CD4-positive, alpha-beta T cell treated with Interferon alpha-2 for 1 hour (primary cell): ENCODE data around the gene LPCAT1.
"Not testable (repeated sequence)": the region's sequence is repeated elsewhere in the genome, so short reads cannot be mapped to it uniquely, and the experiment has no call there.

Experiments
- DNase-seq, 2 donors: peaks; one replicate each; pipeline ENCODE4 v3.0.0-alpha.2; 2020 to 2022

Gene LPCAT1

DNA sequence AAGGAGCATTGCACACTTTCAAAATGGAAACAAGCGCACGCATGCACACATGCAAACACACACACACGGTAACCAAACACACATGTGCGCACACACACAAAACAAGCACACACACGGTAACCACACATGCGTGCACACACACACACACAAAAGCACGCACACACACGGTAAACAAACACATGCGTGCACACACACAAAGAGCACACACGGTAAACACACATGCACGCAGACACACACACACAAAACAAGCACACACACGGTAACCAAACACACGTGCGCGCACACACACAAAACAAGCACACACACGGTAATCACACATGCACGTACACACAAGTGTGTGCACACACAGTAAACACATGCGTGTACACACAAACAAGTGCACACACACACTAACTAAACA is 59.2 kb downstream of the LPCAT1 start:
- no peak for DNase-seq

DNA sequence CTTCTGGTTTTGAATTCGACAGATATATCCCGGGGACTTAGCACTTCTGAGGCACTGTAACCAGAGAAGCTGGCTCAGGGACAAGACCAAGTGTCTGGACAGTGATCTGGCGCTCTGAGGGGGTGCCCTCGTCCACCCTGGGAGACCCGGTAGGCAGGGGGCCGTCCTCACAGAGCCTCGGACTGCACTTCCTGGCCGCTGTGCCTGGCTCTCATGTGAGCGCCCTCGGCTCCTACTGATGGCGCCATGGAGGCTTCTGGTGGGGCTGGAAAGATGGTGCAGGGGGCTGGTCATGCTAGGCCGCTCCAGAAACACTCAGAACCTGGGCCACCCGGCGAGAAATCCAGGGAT is 59.7 kb downstream of the LPCAT1 start:
- DNase-seq = no peak

DNA sequence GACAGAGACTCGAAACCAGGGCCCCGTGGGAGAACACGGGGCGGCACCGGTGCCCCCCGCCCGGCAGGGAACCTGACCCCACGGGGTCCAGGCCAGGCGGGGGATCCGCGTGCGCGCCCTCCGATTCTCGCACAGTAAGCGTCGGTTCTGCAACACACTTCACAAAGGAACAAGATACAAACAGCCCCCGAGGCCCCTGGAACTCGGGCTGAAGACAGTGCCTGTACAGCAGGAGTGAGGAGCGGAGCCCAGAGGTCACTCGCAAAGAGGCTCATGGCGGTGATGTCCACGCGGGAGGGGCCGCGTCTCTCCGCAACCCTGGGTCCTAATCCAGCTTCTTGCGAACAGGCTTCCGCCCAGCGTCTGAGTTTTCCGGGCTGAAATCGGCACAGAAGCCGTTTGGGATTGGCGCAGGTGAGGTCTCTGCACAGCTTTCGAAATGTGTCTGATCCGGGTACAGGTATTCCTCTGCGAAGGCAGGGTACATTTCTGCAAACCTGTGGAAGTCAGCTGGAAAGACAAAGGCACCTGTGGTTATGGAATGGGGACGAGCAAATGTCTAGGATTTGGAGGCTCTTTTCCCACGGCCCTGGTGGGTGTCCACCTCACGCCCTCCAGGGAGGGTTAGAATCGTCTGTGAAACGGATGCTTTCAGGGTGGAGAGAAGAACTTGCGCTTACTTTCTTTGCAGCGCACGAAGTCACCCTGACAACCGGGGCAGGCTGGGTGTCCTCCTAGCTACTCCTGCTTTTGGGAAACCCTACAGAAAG is 60.2 kb downstream of the LPCAT1 start:
- no peak for DNase-seq

DNA sequence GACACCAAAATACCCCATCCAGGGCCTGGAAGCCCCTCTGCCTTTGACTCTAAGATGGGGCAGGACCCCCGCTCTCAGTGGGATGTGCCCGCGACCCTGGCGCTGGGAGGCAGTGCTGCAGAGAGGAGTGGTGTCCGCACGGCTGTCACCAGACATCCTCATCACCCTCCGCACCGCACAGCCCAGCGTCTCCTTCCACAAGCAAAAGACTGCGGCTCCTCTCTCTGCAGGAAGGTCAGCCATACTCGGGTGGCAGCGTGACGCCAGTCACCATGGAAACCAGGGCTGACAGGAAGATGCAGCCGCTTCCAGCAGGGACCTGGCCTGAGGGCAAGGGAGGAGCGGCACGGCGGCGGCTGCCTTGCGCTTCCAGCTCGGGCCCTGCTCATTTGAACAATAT is 61.4 kb downstream of the LPCAT1 start:
- no peak for DNase-seq

DNA sequence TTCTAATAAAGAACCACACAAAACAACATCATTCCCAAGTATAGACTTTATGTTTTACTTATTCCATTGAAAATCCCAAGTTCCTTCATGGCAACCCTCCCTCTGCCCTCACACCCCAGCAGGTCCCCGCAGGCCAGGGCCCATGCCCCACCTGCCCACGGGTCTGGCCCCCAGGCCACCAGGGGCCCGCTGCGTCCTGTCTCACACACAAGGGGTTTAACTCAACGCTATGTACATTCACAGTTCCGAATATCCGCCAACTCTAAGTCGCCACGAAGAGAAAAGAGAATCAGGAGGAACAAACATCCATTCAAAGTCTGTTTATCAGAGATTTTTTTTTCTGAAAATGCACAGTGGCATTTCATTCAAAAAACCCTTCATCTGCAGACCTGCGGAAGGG is 62.4 kb downstream of the LPCAT1 start:
- DNase-seq = no peak

DNA sequence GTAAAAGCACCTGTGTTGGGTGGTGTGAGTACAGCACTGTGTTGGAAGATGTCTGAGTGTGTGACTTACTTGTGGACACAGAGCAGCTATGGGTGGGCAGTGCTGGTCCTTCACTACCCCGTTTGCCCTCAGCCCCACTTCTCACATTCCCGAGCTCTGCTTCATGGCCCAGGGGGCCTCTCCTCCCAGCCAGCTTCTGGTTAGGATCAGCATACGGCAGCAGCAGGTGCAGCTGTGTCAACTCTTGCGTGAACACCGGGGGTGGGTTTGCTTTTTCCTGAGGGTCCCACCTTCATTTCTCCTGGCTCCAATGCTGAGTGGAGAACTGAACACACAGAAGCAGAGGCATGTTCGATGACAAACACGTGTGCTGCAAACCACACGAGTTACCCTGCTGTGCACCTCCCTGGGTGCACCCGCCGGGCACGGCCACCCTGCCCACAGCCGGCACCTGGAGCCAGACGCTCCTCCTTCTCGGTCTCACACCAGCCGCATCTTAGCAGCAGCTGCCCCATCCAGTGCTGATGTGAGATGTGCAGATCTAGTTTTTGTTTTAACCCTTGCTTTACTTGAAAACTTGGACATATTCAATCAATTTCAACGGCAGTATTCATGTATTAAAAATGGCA is 63.6 kb downstream of the LPCAT1 start:
- DNase-seq = no peak

DNA sequence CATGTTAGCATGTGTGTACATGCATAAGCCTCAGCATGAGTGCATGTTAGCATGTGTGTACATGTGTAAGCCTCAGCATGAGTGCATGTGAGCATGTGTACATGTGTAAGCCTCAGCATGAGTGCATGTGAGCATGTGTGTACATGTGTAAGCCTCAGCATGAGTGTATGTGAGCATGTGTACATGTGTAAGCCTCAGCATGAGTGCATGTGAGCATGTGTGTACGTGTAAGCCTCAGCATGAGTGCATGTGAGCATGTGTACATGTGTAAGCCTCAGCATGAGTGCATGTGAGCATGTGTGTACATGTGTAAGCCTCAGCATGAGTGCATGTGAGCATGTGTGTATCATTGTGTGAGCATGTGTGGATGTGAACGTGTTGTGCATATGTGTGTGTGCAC is 64.3 kb downstream of the LPCAT1 start:
- not testable (repeated sequence) for DNase-seq

DNA sequence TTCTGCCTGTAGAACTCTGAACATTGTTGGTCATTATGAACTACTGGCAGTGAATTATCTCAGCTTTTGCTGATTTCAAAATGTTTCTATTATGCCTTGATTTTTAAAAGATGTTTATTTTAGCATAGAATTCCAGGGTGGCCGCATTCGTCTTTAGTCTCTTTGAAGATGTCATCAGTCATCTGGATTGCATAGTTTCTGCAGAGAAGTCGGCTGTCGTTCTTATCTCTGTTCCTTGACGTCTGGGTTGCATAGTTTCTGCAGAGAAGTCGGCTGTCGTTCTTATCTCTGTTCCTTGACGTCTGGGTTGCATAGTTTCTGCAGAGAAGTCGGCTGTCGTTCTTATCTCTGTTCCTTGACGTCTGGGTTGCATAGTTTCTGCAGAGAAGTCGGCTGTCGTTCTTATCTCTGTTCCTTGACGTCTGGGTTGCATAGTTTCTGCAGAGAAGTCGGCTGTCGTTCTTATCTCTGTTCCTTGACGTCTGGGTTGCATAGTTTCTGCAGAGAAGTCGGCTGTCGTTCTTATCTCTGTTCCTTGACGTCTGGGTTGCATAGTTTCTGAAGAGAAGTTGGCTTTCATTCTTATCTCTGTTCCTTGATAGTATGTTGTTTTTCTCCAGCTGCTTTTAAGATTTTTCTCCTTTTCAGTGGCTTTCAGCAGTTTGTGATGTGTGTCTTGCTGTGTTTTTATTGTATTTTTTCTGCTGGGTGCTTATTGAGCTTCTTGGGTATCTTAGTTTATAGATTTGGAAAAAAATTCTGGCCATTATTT is 67.5 kb downstream of the LPCAT1 start:
- not testable (repeated sequence) for DNase-seq

DNA sequence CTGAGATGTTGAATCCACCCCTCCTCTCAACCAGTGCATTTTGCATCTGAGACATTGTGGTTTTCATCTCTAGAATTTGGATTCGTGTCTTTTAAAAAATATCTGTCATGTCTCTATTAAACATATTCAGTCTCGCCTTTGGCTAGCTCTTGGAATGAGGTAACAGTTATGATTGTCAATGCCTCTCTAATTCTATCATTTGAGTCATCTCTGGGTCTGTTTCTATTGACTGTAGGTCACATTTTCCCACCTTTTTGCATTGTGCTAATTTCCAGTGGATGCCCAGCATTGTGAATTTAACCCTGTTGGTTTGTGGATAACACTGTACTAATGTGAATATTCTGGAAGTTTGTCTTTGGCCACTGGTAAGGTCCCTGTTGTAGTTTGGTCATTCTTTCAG is 70.1 kb downstream of the LPCAT1 start:
- DNase-seq = no peak

DNA sequence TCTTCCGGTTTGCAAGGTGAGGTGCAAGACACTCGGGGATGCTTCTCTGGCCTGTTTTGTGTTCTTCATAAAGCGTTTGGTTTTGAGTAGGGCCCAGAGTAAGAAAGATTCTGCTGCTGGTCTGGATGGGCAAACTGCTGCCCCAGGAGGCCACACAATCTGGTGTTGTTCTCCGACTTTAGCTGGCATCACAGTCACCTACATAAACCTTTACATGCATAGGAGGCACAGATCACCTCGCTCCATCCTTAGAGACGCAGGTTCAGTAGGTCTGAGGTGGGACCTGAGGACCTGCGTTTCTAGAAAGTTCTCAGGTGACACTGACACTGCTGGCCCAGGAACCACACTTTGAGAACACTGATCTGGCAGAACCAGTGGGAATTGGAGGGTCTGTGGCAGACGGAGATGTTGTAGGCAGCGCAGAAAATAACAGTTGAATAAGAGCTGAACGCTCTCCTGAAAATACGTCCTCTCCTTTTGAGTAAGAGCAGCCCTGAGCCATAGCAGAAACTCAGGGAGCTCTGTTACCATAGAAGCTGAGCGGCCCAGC is 74.6 kb downstream of the LPCAT1 start:
- no peak for DNase-seq

DNA sequence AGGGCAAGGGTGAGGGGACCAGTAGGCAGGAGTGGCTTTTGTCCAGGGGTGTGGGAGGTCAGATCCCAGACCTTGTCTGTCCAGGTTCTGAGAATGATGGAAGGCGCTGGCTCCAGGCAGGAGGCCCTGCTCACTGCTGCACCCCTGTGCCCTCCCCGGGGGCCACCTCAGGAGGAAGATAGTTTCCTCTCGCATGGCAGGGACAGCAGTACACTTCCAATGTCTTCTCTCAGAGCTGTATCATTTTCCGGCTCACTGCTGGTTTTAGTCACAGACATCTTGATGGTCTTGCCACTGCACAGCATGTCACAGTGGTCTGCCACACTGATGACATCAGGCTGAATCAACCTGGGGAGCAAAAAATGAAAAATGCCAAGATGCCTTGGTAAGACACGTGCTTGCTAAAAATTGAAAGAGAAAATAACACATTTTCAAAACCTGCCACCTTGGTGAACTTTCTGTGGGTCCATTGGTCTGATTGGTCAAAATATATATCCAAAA is 75.2 kb downstream of the LPCAT1 start:
- DNase-seq = peak in 1 of 2 donors; percentile 16

DNA sequence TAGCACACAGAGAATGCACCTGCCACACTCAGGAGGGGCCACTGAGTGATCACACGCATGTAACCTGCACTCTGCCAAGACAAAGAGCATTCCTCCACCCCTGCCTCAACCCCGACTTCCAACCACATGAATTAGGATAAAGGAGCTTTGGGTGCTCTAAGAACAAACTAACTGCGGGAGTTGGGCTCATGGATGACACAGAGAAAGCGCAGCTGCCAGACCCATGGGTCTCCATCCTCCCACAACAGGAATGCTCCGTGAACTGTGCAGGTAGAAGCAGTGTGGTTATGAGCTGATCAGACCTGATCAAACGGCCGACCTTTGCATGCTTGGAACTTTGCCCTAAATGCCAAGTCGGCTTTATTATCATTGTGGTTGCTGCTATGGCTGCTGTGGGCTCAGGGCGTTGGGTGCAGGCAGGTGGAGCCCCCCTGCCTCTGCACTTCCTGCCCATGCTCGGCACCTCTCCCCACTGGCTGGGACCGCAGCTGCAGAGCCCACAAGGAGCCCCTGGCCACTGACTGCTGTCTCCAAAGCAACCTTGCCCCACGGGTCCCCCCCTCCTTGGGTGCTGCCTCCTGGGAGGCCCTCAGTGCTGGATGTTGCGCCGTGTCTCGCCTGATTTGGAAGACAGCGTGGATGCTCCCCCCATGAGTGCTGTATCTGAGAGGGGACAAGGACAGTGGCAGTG is 75.9 kb downstream of the LPCAT1 start:
- peak in 1 of 2 donors; percentile 17 for DNase-seq

DNA sequence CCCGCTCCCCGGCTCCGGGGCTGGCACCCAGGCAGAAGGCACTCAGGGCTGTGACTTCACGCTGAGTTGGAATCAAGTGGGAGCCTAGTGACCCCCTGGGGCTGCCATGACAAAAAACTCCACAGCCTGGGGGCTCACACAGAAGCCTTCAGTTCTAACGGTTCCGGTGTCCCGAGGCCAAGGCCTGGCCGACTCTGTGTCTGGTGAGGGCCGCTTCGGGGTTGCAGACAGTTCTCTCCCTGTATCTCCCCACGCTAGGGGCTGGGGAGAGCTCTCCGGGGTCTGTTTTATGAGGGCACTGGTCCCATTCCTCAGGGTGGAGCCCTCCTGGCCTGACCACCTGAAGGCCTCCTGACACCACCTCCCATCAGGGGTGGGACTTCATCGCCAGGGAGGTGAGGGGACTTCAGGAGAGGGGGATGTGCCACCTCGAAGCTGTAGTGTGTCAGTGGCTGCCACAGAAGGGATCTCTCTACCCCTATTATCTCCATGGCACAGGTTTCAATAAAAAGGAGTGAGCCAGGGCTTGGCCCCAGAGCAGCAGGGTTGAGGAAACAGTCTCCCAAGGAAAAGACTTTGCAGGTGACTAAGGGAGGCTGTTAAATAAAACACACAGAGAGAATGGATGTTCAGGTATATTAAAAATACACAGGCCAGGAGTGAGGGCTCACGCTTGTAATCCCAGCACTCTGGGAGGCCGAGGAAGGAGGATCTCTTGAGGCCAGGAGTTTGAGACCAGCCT is 77.0 kb downstream of the LPCAT1 start:
- no peak for DNase-seq

DNA sequence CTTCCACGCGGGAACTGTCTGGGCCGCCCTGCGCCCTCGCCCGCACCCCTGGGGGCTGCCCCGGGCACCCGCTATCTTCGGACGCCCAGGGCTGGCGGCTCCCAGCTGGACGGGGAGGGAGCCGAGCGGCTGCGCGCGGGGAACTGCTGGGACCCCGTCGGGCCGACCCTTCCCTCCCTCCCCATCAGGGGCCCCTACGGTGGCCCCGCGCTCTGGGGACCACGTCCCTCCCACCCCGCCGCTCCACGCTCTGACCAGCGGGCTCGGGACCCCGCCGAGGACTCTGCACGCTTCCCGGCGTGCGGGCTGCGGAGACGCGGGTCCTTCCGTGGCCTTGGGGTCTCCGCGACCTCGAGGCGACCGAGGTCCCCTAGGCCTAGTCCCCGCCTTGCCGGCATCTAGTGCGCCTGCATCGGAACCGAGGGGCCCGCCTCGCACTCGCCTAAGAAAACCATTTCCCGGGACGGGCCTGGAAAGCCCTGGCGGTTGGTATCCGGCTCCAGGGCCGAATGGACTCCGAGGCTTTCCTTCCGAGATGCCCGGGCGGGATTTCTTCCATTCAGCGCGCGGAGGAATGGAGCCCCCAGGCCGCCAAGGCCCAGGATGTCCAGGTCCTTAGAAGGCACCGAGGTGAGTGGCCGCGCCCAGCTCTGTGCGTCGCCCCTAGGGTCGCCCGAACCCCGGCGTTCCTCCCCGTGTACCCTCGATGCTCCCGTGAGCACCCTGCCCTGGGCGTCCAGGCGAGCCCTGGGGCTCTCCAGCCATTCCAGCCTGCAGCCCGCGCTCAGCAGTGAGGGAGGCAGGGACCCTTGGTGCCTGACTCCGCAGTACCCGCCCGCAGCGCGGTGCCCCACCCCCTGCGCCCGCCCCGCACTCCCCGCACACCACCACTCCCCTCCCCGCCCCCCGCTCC is 77.8 kb downstream of the LPCAT1 start:
- no peak for DNase-seq

DNA sequence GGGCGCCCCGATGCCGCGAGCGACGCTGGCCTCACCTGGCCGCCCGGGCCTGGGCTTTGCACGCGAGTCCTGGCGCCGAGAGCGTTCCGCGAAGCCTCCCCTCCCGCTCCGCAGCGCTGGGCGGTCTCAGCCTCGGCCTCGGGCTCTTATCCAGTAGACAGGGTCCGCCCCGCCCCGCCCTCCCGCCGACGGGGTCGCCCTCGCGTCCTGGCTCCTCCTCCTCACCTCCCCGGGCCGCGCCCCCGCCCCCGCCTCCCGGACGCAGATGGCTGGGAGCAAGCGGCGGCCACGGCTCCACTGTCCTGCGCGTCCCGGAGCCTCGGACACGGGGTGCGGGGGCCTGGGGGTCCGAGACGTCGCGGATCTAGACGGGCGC is 78.5 kb downstream of the LPCAT1 start, which contains the start of gene SLC6A3:
Gene SLC6A3, minus strand, starts transcription at position 128 of the 376 bp plus-strand sequence. CDS start 2,243 bp downstream, outside the sequence.
- DNase-seq = peak in 1 of 2 donors; percentile 41

DNA sequence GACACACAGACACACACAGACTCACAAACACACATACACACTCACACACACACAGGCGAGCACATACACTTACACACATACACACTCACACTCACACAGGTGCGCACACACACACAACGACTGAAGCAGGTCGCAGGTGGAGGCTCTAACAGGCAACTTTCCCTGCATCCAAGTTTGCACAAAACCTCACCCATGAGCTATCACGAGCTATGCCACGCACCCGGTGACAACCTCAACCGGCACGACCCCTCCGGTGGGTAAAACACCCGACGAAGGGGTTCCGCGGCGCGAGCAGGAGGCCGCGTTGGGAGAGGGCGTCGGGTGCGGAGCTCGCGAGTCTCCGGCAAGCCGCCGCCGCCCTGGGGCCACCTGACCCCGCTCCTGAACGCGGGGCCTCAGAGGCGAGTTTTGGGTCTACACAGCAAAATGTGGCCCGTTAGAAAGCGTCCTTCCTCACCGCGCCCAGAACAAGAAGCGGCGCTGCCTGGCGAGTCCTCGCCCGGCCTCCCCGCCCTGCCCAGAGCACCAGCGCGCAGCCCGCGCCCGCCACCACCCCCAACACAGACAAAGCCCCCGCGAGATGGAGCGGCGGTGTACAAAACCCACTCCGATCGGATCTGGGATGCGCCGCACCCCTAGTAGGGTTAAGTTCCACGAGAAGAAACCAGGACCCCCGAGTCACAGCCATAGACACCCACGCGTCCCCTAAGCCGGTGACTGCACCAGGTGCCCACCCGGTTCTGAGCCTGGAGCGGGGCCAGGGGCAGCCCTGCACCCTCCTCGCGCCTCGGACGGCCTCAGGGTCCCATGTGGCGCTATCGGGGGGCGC is 79.2 kb downstream of the LPCAT1 start:
- DNase-seq = no peak

DNA sequence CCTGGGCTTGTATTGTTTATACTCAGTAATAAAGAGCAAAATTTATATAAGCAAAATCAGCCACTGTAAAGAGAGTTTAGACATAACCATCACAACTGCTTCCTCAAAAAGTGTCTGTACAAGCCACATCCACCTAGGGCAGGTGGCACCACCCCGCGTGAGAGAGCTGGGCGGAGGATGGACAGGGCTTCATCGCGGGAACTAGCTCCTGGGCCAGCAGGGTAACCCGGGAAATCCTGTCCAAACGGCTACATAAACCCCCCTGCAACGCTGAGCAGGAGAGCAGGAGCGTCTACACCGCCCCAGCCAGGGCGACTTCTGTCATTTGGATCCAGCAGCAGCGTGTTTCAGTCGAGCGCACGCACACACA is 79.8 kb downstream of the LPCAT1 start:
- DNase-seq = no peak

DNA sequence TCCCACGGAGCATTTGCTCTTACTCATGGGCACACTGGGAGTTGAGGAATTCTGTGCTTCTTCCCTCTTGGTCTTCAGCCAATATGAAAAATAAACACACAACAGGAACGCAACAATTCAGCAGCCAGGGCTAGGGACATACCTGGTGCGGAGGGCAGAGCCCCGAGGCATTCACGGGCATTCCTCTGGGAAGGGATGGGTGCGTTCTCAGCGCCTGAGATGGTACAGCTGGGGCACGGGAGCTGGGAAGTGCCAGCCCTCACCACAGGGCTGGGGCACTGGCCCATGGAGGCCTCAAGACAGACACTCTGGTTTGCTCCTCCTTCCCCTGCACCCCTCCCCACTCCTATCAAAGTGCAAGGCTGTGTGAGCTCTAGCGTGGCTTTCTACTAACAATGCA is 80.6 kb downstream of the LPCAT1 start:
- DNase-seq = no peak

DNA sequence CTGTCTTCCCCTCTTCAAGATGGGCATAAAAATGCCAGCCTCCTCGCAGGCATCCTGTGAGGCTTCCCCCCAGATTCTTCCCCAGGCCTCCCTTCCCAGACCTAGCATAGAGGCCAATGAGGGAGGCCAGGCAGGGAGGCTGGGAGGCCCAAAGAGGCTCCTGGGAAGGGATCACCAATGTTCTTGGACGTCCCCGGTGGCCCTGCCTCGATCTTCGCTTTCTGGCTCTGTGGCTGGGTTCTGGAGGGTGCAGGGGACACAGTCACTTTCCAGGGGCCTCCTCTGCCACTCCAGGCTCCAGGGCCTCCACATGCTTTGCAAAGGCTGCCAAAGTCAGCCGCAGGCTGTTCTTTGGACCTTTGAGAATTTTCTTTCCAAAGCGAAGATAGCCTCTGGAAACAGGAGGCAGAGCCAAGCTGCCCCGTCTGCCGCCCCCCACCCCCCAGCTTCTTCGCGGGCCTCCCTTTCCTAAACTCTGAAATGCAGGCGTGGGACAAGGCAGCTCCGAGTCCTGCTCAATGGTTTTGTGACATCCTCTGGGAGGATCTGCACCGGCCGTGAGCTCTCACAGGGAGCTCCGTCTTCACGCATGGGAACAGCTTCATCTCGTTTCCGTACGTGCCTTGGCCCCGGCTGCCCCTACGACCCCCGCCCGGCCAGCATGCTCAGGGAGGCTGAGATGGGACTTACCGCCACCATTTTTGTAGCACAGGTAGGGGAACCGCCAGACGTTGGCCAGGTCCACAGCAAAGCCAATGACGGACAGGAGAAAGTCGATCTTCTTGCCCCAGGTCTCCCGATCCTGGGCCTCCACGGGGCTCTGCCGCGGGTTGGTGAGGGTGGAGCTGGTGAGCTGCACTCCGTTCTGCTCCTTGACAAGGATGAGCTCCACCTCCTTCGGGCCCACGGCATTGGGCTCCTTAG is 81.3 kb downstream of the LPCAT1 start:
- no peak for DNase-seq
